C4-2B (cell line): ENCODE results near the gene FAM13C.

Source experiments
- ZFX ChIP-seq: fragments of 450-650 bp; IDR thresholded peaks from 2 replicates; pipeline ENCODE4 v1.6.1; 2017
- TF ChIP-seq, protein P1 (sequence below): fragments of 450-650 bp; conservative IDR thresholded peaks from 2 replicates; pipeline ENCODE4 v1.5.1; 2017; ENCODE audit warnings: mild to moderate bottlenecking

GRCh38 chr10:59242057-59242456, 120.3 kb downstream of the FAM13C start:
- TF ChIP-seq, protein P1, sequence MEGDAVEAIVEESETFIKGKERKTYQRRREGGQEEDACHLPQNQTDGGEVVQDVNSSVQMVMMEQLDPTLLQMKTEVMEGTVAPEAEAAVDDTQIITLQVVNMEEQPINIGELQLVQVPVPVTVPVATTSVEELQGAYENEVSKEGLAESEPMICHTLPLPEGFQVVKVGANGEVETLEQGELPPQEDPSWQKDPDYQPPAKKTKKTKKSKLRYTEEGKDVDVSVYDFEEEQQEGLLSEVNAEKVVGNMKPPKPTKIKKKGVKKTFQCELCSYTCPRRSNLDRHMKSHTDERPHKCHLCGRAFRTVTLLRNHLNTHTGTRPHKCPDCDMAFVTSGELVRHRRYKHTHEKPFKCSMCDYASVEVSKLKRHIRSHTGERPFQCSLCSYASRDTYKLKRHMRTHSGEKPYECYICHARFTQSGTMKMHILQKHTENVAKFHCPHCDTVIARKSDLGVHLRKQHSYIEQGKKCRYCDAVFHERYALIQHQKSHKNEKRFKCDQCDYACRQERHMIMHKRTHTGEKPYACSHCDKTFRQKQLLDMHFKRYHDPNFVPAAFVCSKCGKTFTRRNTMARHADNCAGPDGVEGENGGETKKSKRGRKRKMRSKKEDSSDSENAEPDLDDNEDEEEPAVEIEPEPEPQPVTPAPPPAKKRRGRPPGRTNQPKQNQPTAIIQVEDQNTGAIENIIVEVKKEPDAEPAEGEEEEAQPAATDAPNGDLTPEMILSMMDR, result no peak
- TF ChIP-seq ZFX, result no peak
